ENCODE results near the gene RIMBP2.

- TF ChIP-seq POLR2A (IDR thresholded peaks at IDR 0.05) = no peak
- no peak for TF ChIP-seq CTCF (IDR thresholded peaks at IDR 0.05)
Measured at GRCh38 chr12:130525384-130526172, 190.5 kb downstream of the RIMBP2 start.
